ENCODE data around the gene RPRD1B. TPM values are rescaled to one million over a fixed set of nuclear protein-coding genes. Genes with fewer than 3 reads are reported as not detected.

Gene RPRD1B
- total RNA-seq: 8.3 and 9.4 TPM in 2 replicates

GRCh38 chr20:38033330-38034107 lies at the start of gene RPRD1B, which contains the start of gene TTI1:
TSS of gene RPRD1B (plus strand) at chr20:38033746. CDS start at chr20:38033948, 202 bp downstream.
TSS of gene TTI1 (minus strand) at chr20:38033456. CDS start at chr20:38013816, 19,640 bp downstream.

Other genes starting within 250 kb of the RPRD1B start
- 1.5 and 3.0 TPM in 2 replicates for gene VSTM2L, start 130.6 kb upstream of the RPRD1B start, total RNA-seq
- gene TTI1, start 290 bp upstream of the RPRD1B start, total RNA-seq: 20.1 and 20.7 TPM in 2 replicates
- gene TGM2, start 131.5 kb downstream of the RPRD1B start, total RNA-seq: 37.3 and 38.3 TPM in 2 replicates
- 0.89 and 1.5 TPM in 2 replicates for gene KIAA1755, start 227.0 kb downstream of the RPRD1B start, total RNA-seq